HG02885 (cell line): ENCODE results near the gene LBHD1.
"Not testable (repeated sequence)": the region's sequence is repeated elsewhere in the genome, so short reads cannot be mapped to it uniquely, and the experiment has no call there.

ENCODE experiments used
- ATAC-seq: cut with Tn5 transposase; IDR thresholded peaks from one replicate; pipeline ENCODE4 v1.9.1; 2021; ENCODE audit warnings: mild to moderate bottlenecking; ENCODE audit not compliant: unreplicated experiment, poor library complexity

The LBHD1 gene

GRCh38 chr11:62671608-62672389 is at the start of gene LBHD1, which contains the start of gene UQCC3:
Gene LBHD1 (minus strand): TSS chr11:62672267. CDS start chr11:62670031, 2,236 bp downstream.
Gene UQCC3 (plus strand): TSS chr11:62671673. CDS start chr11:62671746, 73 bp downstream.
- ATAC-seq, result peak; percentile 76

- no peak for ATAC-seq
Measured at GRCh38 chr11:62719302-62719978, 47.4 kb upstream of the LBHD1 start.

GRCh38 chr11:62716816-62717215 is 44.7 kb upstream of the LBHD1 start:
- ATAC-seq, result no peak

GRCh38 chr11:62716206-62716605 is 44.1 kb upstream of the LBHD1 start:
- no peak for ATAC-seq

- no peak for ATAC-seq
Measured at GRCh38 chr11:62715150-62716130, 43.4 kb upstream of the LBHD1 start.

GRCh38 chr11:62713343-62713742 is 41.3 kb upstream of the LBHD1 start:
- no peak for ATAC-seq

GRCh38 chr11:62712861-62713260 is 40.8 kb upstream of the LBHD1 start:
- no peak for ATAC-seq

GRCh38 chr11:62712276-62712812 is 40.3 kb upstream of the LBHD1 start:
- no peak for ATAC-seq

GRCh38 chr11:62710001-62710345 is 37.9 kb upstream of the LBHD1 start:
- ATAC-seq, result no peak

GRCh38 chr11:62709247-62710000 is 37.4 kb upstream of the LBHD1 start:
- ATAC-seq, result peak; percentile 77

GRCh38 chr11:62708793-62709192 is 36.7 kb upstream of the LBHD1 start:
- no peak for ATAC-seq

GRCh38 chr11:62708392-62708791 is 36.3 kb upstream of the LBHD1 start:
- no peak for ATAC-seq

- ATAC-seq, result no peak
Measured at GRCh38 chr11:62707277-62707861, 35.3 kb upstream of the LBHD1 start, which contains the start of the genes BSCL2 and GNG3. Gene BSCL2 (minus strand): TSS chr11:62707424. CDS start chr11:62707195, 229 bp downstream. Gene GNG3 (plus strand): TSS chr11:62707676. CDS start chr11:62708296, 620 bp downstream.

- no peak for ATAC-seq
Measured at GRCh38 chr11:62706850-62707247, 34.8 kb upstream of the LBHD1 start.

- peak; percentile 71 for ATAC-seq
Measured at GRCh38 chr11:62705880-62706849, 34.1 kb upstream of the LBHD1 start.

- ATAC-seq, result no peak
Measured at GRCh38 chr11:62705413-62705812, 33.3 kb upstream of the LBHD1 start.

GRCh38 chr11:62703921-62704320 is 31.9 kb upstream of the LBHD1 start:
- ATAC-seq, result not testable (repeated sequence)

- no peak for ATAC-seq
Measured at GRCh38 chr11:62702246-62702645, 30.2 kb upstream of the LBHD1 start.
